Fibroblast of pulmonary artery (primary cell): Measurements from ENCODE around the gene TMEM132D.

ENCODE experiments used
- DNase-seq: peaks from one replicate; pipeline ENCODE4 v3.0.0-alpha.2; 2010; ENCODE audit warnings: low read depth
- H3K4me3 ChIP-seq: replicated peaks from 2 replicates; pipeline ENCODE4 v1.5.1; 2011; ENCODE audit warnings: low read depth, mild to moderate bottlenecking, control low read depth, low read length, moderate library complexity
- TF ChIP-seq, protein P1 (sequence below): IDR thresholded peaks from 2 replicates; pipeline ENCODE4 v1.5.1; 2011; ENCODE audit warnings: mild to moderate bottlenecking, control low read depth, low read length, inconsistent platforms; ENCODE audit errors: missing control alignments

Gene TMEM132D

DNA sequence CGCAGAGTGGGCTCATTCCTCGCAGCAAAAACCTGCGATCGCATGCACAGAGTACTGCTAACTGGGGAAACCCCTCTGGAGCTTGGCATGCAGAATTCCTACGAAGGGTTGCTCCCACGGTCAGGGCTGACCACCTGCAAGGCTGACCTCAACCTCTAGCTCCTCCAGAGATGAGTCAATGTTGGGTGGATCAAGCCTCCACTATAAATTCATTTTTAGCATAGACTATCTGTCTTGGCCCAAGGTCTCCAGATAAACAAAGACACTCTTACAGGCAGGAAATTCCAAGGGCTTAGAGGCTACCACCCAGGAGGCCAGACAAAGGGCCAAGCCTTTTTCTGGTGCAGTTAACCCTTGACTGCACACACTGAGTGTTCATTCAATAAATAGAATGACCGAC lies 296.5 kb downstream of the TMEM132D start:
- no peak overlapping the region for H3K4me3 ChIP-seq
- TF ChIP-seq, protein P1, sequence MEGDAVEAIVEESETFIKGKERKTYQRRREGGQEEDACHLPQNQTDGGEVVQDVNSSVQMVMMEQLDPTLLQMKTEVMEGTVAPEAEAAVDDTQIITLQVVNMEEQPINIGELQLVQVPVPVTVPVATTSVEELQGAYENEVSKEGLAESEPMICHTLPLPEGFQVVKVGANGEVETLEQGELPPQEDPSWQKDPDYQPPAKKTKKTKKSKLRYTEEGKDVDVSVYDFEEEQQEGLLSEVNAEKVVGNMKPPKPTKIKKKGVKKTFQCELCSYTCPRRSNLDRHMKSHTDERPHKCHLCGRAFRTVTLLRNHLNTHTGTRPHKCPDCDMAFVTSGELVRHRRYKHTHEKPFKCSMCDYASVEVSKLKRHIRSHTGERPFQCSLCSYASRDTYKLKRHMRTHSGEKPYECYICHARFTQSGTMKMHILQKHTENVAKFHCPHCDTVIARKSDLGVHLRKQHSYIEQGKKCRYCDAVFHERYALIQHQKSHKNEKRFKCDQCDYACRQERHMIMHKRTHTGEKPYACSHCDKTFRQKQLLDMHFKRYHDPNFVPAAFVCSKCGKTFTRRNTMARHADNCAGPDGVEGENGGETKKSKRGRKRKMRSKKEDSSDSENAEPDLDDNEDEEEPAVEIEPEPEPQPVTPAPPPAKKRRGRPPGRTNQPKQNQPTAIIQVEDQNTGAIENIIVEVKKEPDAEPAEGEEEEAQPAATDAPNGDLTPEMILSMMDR = no peak
- DNase-seq = peak; percentile 4

DNA sequence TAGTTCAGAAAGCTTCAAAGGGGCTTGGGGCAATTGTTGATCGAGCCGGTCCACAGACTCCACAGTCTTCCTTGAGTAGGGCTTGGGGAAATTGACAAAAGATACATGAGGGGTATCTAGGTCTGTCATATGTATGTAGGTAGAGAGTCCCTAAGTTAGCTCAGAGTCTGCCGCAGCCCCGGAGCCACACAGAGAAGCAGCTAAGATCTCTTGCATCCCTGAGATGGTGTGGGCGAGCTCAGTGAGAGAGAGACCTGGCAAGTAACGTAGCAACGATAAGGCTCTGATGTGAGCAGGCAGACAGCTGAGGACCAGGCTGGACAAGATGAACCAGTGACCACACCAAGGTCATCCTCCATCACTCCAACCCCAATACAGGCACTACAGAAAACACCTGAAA lies 297.6 kb downstream of the TMEM132D start:
- DNase-seq = no peak
- H3K4me3 ChIP-seq = no peak overlapping the region
- TF ChIP-seq, protein P1 = no peak

DNA sequence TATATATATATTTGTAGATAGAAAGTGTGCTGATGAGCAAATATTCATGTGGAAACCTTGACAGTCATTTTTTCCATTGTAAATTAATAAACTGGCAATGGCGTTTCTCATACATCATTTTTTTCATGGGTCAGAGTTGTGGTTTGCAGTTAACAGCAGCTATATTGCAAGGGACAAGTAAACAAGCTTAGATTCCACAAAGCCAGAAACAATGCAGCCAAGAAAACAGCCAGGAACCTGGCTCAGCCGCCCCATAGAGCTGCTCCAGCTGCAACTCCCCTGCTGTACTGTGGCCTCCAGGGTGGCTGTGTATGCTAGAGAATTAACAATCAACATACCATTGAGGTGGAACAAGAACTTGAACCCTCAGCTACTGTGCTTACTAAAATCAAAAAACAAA lies 298.2 kb downstream of the TMEM132D start:
- H3K4me3 ChIP-seq = no peak overlapping the region
- no peak for DNase-seq
- TF ChIP-seq, protein P1 = no peak

DNA sequence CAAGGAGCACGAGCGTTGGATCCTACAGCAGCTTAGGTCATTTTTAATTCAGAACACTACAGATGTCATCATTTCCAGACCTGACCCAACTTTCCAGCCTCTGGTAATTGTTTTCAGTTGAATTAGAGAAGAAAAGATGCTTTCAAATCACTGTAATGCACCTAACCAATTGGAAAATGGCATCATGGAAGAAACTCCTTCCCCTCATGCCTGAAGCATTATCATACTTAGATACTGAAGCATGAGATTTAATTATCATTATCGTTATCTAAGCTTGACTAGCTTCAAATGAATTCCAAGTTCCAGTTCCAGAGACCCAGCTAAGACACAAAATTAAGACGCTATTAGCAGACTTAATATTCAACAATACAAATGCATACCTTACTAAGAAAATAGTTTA lies 299.3 kb downstream of the TMEM132D start:
- TF ChIP-seq, protein P1 = no peak
- no peak overlapping the region for H3K4me3 ChIP-seq
- no peak for DNase-seq

- no peak for DNase-seq
- no peak overlapping the region for H3K4me3 ChIP-seq
Measured at GRCh38 chr12:129599406-129599805, 304.4 kb downstream of the TMEM132D start.

DNA sequence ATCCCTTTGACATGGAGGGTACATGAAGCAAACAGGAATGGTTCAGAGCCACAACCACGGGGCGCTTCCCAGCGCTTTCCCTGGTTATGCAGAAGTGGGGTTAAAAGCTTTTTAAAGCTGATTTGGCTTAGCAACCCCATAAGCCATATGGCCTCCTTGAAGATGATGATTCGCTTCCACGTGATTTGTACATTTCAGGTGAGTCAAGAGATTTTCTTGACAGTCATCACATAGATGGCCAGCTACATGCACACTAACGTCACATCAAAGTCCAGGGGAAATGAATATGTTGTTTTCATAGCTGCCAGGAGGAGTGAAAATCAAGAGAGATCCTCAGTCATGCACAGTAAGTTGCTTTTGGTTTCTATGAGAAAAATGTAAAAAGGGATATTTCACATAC lies 309.7 kb downstream of the TMEM132D start:
- TF ChIP-seq, protein P1 = no peak
- no peak for DNase-seq
- H3K4me3 ChIP-seq = no peak overlapping the region

More at GRCh38 chr12:129599406-129599805, 304.4 kb downstream of the TMEM132D start:
- TF ChIP-seq, protein P1 = no peak

- no peak overlapping the region for H3K4me3 ChIP-seq
- TF ChIP-seq, protein P1 = no peak
- no peak for DNase-seq
Measured at GRCh38 chr12:129592449-129592848, 311.4 kb downstream of the TMEM132D start.
